ENCODE data around the gene CACNG5.

Gene CACNG5

GRCh38 chr17:66826856-66827255 lies 8.1 kb upstream of the CACNG5 start:
- DNase-seq: no peak

- peak; percentile 7 for DNase-seq
Observed at GRCh38 chr17:66829386-66829864, 5.5 kb upstream of the CACNG5 start.

- no peak for DNase-seq
Observed at GRCh38 chr17:66829883-66830282, 5.0 kb upstream of the CACNG5 start.

- no peak for DNase-seq
Observed at GRCh38 chr17:66830451-66830850, 4.5 kb upstream of the CACNG5 start.

GRCh38 chr17:66831383-66832210 lies 3.3 kb upstream of the CACNG5 start:
- DNase-seq: no peak

GRCh38 chr17:66833201-66833600 lies 1.7 kb upstream of the CACNG5 start:
- no peak for DNase-seq

GRCh38 chr17:66834426-66834918 lies 445 bp upstream of the CACNG5 start:
- no peak for DNase-seq

- DNase-seq: no peak
Observed at GRCh38 chr17:66835476-66835875, 559 bp downstream of the CACNG5 start.

GRCh38 chr17:66836063-66837005 lies 1.4 kb downstream of the CACNG5 start:
- DNase-seq: no peak

GRCh38 chr17:66837226-66837625 lies 2.3 kb downstream of the CACNG5 start:
- no peak for DNase-seq

GRCh38 chr17:66837885-66838665 lies 3.2 kb downstream of the CACNG5 start:
- no peak for DNase-seq

- DNase-seq: no peak
Observed at GRCh38 chr17:66839616-66840015, 4.7 kb downstream of the CACNG5 start.

- DNase-seq: no peak
Observed at GRCh38 chr17:66840061-66840460, 5.1 kb downstream of the CACNG5 start.

GRCh38 chr17:66841328-66841727 lies 6.4 kb downstream of the CACNG5 start:
- DNase-seq: no peak

- DNase-seq: no peak
Observed at GRCh38 chr17:66841744-66842143, 6.8 kb downstream of the CACNG5 start.

GRCh38 chr17:66842505-66842904 lies 7.6 kb downstream of the CACNG5 start:
- no peak for DNase-seq

- DNase-seq: no peak
Observed at GRCh38 chr17:66842959-66843358, 8.0 kb downstream of the CACNG5 start.

- DNase-seq: no peak
Observed at GRCh38 chr17:66843627-66844026, 8.7 kb downstream of the CACNG5 start.

- no peak for DNase-seq
Observed at GRCh38 chr17:66847704-66848103, 12.8 kb downstream of the CACNG5 start.

GRCh38 chr17:66848496-66848895 lies 13.6 kb downstream of the CACNG5 start:
- no peak for DNase-seq

- no peak for DNase-seq
Observed at GRCh38 chr17:66849032-66849655, 14.2 kb downstream of the CACNG5 start.
